Duodenal mucosa (tissue), 2 donors: ENCODE results near the gene ABR.
A peak's percentile ranks its signal among the peaks of the same experiment; 100 is the strongest.

ENCODE experiments used
- H3K27ac ChIP-seq: one replicate; pipeline ENCODE4 v1.7.0; 2013; ENCODE audit warnings: low read depth, low read length
- H3K27me3 ChIP-seq, 2 donors: one replicate each; pipeline ENCODE4 v1.7.0; 2013; ENCODE audit warnings: low read length in 2 of 2, control low read depth in 1 of 2; ENCODE audit not compliant: insufficient read depth in 2 of 2, control insufficient read depth in 1 of 2
- H3K36me3 ChIP-seq, 2 donors: one replicate each; pipeline ENCODE4 v1.7.0; 2013; ENCODE audit warnings: low read length in 2 of 2, control low read depth in 1 of 2; ENCODE audit not compliant: insufficient read depth in 2 of 2, control insufficient read depth in 1 of 2
- H3K4me1 ChIP-seq, 2 donors: one replicate each; pipeline ENCODE4 v1.7.0; 2013; ENCODE audit warnings: low read length in 2 of 2, control low read depth in 1 of 2; ENCODE audit not compliant: insufficient read depth in 2 of 2, control insufficient read depth in 1 of 2
- H3K4me3 ChIP-seq, 2 donors: one replicate each; pipeline ENCODE4 v1.7.0; 2013; ENCODE audit warnings: low read length in 2 of 2, low read depth in 1 of 2
- H3K9ac ChIP-seq, 2 donors: one replicate each; pipeline ENCODE4 v1.7.0; 2013; ENCODE audit warnings: low read length in 2 of 2, low read depth in 1 of 2
- H3K9me3 ChIP-seq, 2 donors: one replicate each; pipeline ENCODE4 v1.7.0; 2013; ENCODE audit warnings: low read length in 2 of 2, control low read depth in 1 of 2; ENCODE audit not compliant: control insufficient read depth in 1 of 2

The ABR gene

DNA sequence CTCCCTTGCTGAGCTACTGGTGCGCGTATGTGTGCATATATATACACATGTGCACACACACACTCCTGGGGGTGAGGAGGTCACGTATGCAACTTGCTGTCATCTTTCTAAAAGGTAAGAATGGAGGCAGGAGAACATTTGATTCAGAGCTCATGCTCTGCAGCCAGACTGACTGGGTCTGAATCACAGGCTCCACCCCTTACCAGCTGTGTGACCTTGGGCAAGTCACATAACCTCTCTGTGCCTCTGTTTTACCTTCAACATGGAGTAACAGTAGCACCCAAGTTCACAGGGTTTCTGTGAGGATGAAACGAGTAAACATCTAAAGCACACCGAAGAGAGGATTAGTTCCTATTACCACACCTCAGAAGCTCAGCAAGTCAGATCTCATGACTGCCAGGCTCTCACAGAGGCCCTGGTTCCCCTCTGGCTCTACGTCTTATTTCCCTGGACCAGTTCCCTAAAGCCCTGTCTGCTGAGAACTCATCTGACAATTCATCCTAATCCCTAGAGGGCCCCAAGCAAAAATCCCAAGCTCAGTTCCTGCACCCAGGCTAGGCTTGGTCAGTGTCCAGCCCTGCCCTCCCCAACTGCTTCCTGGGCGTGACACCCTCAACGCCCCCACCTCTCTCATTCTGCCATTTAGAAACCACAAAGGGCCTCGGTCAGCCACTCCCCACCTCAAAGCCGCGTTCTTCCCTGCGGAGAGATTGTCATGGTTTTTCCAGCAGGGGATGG lies 28.7 kb downstream of the ABR start:
- no peaks in the 10 kb centered on the region for H3K27me3 ChIP-seq
- no peak overlapping the region for H3K9ac ChIP-seq
- peaks cover 0 to 3% of the 10 kb centered on the region in 2 donors for H3K4me1 ChIP-seq
- no peak overlapping the region for H3K4me3 ChIP-seq
- no peaks in the 10 kb centered on the region for H3K9me3 ChIP-seq
- no peak overlapping the region for H3K27ac ChIP-seq
- peaks cover 0 to 6% of the 10 kb centered on the region in 2 donors for H3K36me3 ChIP-seq

DNA sequence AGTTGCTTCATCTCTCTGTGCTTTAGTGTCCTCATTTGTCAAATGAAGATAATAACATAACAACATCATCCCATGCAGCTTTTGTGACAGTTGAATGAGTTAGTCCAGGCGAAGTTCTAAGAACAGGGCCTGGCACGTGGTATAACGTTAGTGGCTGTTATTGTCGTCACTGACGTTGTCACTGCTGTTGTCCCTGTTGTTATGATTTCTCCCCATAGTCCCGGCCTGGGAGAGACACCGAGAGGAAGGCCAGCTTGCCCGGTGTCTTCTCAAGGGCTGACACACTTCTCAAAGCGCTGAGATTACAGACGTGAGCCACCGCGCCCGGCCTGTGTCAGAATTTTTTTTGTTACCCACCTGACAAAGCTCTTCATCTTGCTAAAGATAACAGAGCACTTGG lies 29.9 kb downstream of the ABR start:
- Histone ChIP-seq H3K9ac (no peak overlapping the region), H3K27ac (no peak overlapping the region), H3K4me3 (no peak overlapping the region), H3K4me1 (peaks cover 3% of the 10 kb centered on the region in 2 donors), H3K27me3 (no peaks in the 10 kb centered on the region), H3K36me3 (peaks cover 0 to 6% of the 10 kb centered on the region in 2 donors), H3K9me3 (no peaks in the 10 kb centered on the region)

DNA sequence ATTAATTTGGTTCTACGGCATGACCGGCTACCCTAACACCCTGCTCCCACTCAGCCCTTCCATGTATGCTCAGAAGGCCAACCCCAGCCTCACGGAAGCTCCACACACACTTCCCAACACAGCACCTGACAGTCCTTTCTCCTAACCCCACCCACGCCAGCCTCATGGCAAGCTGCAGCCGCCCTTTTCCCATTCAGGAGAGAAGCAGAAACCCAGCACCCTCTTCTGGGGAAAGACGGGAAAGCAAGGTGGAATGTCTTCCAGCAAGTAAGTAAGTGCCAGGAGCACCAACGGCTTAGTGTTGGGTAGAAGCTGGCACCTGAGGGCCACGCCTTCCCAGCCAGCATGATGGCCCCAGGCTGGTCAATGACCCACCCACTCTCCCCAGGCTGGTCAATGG lies 32.1 kb downstream of the ABR start:
- H3K36me3 ChIP-seq = peaks cover 0 to 6% of the 10 kb centered on the region in 2 donors
- H3K4me1 ChIP-seq = peaks cover 3% of the 10 kb centered on the region in 2 donors
- no peak overlapping the region for H3K9ac ChIP-seq
- H3K4me3 ChIP-seq = peak overlapping the region in 1 of 2 donors; percentile 16
- H3K9me3 ChIP-seq = no peaks in the 10 kb centered on the region
- no peaks in the 10 kb centered on the region for H3K27me3 ChIP-seq
- no peak overlapping the region for H3K27ac ChIP-seq

DNA sequence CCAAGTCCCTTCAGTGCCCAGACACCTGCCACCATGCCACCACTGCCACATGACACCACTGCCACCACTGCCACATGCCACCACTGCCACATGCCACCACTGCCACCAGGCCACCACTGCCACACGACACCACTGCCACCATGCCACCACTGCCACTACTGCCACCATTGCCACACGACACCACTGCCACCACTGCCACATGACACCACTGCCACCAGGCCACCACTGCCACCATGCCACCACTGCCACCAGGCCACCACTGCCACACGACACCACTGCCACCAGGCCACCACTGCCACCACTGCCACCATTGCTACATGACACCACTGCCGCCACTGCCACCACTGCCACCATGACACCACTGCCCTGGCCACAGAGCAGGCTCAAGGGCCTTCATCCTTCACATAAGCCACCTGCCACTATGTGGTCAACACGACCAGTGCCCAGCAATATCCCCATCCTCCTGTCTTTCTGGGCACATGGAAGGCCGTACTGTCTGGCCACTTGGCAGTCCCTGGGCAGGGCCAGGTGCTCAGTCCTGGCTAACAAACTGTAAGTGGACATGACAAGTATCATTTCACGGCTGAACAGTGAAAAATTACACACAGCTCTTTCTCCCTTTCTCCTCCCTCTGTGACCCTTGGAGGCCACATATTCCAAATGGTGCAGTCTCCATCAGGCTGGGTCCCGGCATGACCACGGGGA lies 33.1 kb downstream of the ABR start:
- Histone ChIP-seq H3K9ac (no peak overlapping the region), H3K4me3 (no peak overlapping the region), H3K9me3 (no peaks in the 10 kb centered on the region), H3K36me3 (peaks cover 0 to 6% of the 10 kb centered on the region in 2 donors), H3K27me3 (no peaks in the 10 kb centered on the region), H3K4me1 (peaks cover 3% of the 10 kb centered on the region in 2 donors), H3K27ac (no peak overlapping the region)

DNA sequence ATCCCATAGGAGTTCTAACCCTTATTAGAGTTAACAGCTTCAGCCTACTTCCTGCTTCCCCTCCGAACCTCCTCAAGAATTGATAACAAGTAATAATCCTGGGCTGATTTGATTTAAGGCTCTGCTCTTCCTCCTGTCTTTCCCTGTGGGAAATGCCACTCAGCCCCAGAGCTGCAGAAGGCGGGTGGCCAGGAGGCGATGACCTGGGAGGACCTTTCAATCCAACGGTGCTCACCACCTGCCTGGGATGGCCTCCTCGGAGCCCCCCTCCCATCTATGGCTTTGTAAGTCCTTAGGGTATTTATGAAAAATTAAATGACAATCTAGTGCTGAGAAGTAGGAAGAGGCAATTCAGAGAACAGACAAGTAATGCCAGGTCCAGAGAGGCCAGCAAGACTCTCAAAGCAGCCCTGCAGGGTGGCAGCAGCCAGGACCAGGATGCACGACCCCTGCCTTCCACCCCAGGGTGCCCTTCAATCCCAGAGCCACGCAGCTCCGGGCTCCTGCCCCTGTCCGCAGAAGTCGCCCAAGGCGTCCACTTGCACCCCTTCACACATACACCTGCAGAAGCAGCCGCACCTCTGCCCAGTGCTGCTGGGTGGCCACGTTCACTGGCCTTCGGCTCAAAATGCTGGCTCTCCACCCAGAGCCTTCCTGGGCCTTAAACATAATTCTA lies 34.3 kb downstream of the ABR start:
- Histone ChIP-seq H3K9me3 (no peaks in the 10 kb centered on the region), H3K9ac (no peak overlapping the region), H3K36me3 (peaks cover 0 to 6% of the 10 kb centered on the region in 2 donors), H3K4me1 (peaks cover 3% of the 10 kb centered on the region in 2 donors), H3K4me3 (no peak overlapping the region), H3K27me3 (no peaks in the 10 kb centered on the region), H3K27ac (no peak overlapping the region)

DNA sequence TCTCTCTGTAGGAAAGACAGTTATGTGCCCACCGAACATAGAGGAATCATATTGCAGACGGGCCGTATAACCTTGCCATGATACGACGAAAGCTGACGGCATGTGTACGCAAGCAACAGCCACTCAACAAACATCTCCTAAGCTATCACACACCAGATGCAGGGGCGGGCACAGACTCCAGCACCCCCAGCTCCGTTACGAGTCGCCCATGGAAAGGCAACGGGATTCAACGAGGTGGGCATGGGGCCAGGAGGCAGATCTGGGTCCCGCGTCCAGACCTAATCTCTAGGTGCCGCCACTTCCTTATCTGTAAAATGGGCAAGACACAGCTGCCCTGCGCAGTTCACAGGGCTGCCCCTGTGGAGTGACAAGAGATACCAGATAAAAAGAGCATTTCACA lies 35.6 kb downstream of the ABR start:
- Histone ChIP-seq H3K9me3 (no peaks in the 10 kb centered on the region), H3K27me3 (no peaks in the 10 kb centered on the region), H3K4me3 (no peak overlapping the region), H3K27ac (no peak overlapping the region), H3K9ac (no peak overlapping the region), H3K4me1 (peaks cover 3% of the 10 kb centered on the region in 2 donors), H3K36me3 (no peaks in the 10 kb centered on the region)

DNA sequence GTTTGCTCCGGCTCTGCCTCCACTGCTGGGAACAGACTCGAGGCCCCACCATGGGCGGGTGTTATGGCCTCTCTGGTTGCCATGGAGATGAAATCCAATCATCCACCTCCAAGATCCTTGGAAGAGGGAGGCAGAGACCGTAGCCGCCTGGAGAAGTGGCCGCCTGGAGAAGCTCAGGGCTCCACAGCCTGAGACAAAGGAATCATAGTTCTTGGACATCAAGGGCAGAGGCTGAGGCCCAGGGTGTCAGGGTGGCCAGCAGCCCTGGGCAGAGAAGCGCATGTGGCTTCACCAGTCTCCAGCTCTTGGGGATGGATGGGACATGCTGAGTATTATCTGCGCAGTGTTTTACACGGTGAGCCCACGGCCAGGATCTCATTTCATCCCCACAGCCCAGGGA lies 36.2 kb downstream of the ABR start:
- H3K27ac ChIP-seq = no peak overlapping the region
- no peak overlapping the region for H3K9ac ChIP-seq
- no peak overlapping the region for H3K4me3 ChIP-seq
- H3K4me1 ChIP-seq = peaks cover 3% of the 10 kb centered on the region in 2 donors
- H3K36me3 ChIP-seq = no peaks in the 10 kb centered on the region
- H3K9me3 ChIP-seq = no peaks in the 10 kb centered on the region
- no peaks in the 10 kb centered on the region for H3K27me3 ChIP-seq

DNA sequence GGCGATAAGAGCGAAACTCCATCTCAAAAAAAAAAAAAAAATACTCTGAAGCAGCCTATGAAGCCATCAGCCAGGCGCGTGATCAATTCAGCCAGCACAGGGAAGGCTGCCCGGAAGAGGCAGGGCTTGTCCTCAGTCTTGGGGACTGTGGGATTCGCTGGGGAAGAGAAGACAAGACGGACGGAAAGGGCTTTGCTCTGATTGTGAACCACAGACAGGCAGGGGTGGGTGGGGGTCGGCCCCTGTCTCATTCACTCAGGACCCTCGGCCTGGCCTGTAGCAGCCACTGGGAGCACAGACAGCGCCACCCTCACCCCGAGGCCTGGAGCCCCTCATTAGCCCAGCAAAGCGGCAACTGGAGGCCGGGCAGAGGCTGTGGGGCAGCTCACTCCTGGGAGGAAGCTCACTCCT lies 37.2 kb downstream of the ABR start:
- no peak overlapping the region for H3K4me3 ChIP-seq
- peaks cover 2 to 3% of the 10 kb centered on the region in 2 donors for H3K4me1 ChIP-seq
- no peaks in the 10 kb centered on the region for H3K36me3 ChIP-seq
- no peaks in the 10 kb centered on the region for H3K27me3 ChIP-seq
- H3K27ac ChIP-seq = no peak overlapping the region
- no peak overlapping the region for H3K9ac ChIP-seq
- no peaks in the 10 kb centered on the region for H3K9me3 ChIP-seq

DNA sequence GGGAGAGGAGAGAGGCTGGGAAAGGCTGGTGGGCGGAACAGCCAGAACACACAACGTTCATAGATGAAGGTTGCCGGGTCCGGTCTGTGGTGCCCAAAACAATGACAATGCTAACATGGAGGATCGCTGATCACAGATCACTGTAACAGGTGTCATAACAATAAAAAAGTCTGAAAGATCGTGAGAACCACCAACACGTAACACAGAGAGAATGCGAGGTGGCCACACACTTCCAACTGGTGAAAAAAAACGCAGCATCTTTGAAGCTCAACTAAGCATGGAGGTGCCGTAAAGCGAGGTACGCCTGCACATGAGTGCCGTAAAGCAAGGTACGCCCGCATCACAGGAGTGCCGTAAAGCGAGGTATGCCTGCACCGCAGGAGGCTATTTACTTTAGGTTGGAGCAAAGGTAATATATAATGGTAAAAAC lies 42.3 kb downstream of the ABR start:
- no peak overlapping the region for H3K9ac ChIP-seq
- H3K4me3 ChIP-seq = no peak overlapping the region
- no peaks in the 10 kb centered on the region for H3K4me1 ChIP-seq
- no peak overlapping the region for H3K27ac ChIP-seq
- no peaks in the 10 kb centered on the region for H3K27me3 ChIP-seq
- H3K36me3 ChIP-seq = no peaks in the 10 kb centered on the region
- H3K9me3 ChIP-seq = no peaks in the 10 kb centered on the region

DNA sequence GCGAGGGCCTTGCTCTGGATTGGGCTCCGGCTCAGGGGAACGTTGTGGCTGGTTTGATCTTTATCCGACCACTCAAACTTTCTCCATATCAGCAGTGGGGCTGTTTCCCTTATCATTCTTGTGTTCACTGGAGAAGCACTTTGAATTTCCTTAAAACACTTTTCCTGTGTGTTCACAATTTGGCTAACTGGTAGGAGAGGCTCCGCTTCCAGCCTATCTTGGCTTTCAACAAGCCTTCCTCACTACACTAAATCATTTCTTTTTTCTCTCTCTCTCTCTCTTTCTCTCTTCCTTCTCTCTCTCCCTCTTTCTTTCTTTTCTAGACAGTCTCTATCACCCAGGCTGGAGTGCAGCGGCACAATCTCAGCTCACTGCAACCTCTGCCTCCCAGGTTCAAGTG lies 43.0 kb downstream of the ABR start:
- H3K27ac ChIP-seq = no peak overlapping the region
- H3K4me3 ChIP-seq = no peak overlapping the region
- H3K9me3 ChIP-seq = no peaks in the 10 kb centered on the region
- no peak overlapping the region for H3K9ac ChIP-seq
- no peaks in the 10 kb centered on the region for H3K36me3 ChIP-seq
- no peaks in the 10 kb centered on the region for H3K4me1 ChIP-seq
- H3K27me3 ChIP-seq = no peaks in the 10 kb centered on the region
